GM19463 (cell line): ENCODE data around the gene EPB41L4B.
"Not testable (repeated sequence)": the region's sequence is repeated elsewhere in the genome, so short reads cannot be mapped to it uniquely, and the experiment has no call there.

Experiments used
- ATAC-seq: cut with Tn5 transposase; IDR thresholded peaks from one replicate; pipeline ENCODE4 v1.9.1; 2021; ENCODE audit warnings: mild to moderate bottlenecking, moderate library complexity; ENCODE audit not compliant: unreplicated experiment

EPB41L4B gene

DNA sequence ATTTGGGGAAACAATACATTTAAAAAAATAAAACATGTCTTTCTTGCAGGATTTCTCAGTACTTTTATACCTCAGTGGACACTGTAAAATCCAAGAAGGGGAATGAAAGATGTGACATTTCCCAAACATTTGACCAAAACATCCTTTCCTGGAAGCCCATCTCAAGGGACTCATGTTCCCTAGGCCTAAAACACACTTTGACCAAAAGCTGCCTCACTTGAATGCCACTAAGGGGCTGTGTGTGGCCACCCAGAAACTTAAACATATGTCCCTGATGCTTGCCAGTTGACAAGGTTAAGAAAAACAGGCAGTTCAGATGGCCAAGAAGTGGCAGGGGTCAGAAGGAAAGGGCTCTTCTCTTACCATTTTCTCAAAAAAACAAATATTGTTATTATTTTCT is 73.6 kb downstream of the EPB41L4B start:
- no peak for ATAC-seq

DNA sequence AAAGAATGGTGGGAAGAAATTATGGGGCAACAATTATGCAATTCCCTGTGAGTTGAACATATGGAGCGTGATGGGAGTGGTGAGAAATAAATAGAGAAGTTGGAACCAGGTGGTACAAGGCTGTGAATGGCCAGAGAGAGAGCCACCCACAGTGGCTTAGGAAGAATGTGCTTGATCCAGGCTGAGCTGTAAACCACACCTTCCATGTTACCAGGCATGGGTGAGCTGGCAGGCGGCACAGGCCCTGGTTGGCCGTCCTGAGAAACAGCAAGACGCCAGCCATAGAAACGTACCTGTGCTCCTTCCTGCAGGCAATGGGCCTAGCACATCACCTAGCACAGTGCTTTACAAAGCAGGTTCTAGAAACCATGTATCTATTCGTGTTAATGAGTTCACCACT is 74.3 kb downstream of the EPB41L4B start:
- no peak for ATAC-seq

DNA sequence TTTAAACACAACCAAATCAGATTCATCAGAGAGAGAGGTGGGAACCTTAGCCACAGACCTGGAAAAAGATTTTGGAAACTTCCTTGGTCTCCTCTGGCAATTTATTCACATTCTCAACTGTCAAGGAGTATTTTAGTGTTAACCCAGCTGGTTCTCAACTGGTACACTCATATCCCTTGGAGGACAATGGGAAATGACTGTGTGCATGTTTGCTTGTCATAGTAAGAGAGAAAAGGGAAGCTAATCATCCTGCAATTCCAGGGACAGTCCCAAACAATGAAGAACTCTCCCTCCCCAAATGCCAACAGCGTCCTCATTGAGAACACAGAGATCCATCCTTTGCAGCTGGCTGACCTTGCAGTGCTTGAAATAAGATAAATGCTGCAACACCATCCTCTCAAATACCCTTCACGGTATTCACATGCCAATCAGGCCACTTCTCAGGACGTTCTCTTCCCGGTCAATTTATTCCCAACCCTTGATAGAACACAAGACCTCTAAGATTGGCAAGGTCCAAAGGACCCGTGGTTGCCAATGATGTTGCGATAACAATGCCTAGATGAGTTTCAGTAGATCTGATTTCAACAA is 75.5 kb downstream of the EPB41L4B start:
- ATAC-seq = no peak

DNA sequence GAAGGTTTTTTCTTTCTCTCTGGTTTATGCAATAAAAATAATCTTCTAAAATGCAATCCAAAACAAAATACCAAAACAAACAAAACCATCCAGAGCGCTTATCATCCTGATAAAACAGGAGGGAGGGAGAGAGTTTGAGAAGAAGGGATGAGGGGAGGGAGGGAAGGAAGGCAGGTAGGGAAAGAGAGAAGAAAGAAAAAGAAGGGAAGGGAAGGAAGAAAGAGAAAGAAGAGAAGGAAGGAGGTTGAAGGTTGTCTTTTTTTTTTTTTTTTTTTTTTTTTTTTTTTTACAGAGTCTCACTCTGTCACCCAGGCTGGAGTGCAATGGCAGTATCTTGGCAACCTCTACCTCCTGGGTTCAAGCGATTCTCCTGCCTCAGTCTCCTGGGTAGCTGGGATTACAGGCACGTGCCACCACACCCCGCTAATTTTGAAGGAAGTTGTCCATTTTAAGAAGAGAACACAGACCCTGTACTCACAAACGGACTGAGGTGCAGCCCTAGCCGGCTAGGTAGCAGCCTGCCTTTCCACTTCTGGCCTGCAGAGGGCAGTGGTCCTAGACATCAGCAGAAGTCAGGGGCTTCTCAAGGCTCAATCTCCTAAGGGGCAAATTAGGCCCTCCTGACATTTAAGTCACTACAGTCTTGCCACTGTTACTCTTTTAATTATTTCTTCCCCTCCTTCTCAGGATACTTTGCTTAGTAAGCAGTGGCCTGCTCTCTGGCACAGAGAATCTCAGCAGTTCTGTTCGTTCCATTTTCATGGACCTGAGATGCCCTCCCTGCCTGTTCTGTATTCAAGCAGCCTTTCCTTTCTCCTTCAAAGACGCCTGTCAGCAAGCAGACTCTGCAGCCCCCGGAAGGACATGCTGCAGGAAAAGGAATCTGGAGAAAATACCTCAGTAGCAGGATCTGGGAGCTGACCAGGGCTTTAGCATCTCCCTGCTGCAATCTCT is 76.4 kb downstream of the EPB41L4B start:
- ATAC-seq = no peak

DNA sequence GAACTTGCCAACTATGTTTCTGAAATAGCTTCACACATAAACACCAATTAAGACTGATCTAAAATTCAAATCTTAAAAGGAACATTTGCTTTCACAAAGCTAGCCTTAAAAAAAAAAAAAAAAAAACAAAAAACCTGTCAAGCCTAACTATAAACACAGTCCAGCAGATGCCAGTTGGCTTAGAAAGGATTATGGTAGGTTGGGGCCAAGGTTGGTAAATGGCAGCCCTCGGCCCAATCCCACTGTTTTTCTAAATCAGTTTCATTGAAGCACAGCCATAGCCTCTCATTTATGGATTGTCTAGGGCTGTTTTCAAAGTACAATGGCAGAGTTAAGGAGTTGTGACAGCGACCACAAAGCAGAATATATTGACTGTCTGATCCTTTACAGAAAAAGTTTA is 78.1 kb downstream of the EPB41L4B start:
- no peak for ATAC-seq

DNA sequence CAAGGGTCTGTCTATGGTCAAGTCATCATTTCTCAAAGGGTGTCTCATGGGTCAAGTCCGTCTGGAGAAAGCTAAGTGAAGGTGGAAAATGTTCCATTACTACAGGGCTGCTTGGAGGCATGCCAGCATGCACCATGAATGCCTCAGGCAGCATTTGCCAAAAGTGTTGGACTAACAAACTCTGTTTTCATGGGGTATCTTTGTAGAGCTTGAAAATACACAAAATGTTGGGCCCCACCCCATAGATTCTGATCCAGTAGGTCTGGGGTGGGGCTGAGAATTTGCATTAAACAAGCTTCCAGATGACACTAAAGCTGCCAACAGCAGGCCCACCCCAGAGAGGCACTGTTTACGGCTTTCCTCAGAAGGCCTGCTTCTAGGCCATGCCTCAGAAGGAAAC is 78.8 kb downstream of the EPB41L4B start:
- no peak for ATAC-seq

DNA sequence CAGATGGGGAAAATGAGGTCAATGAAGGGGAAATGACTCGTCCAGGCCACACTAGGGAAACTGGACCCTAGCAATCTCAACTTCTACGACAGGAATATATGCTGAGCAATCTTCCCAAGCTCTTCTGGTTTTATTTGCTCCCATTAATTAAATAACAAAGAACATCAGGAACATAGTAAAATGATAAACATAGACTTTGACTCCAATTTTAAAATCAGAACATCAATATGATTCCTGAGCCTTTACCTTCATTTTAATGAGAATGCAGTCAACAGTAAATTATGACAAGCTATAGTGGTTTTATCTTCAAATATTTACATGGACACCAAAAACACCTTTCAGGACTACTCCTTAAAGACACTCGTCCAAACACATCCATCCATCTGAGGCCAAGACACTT is 79.7 kb downstream of the EPB41L4B start:
- ATAC-seq = no peak

DNA sequence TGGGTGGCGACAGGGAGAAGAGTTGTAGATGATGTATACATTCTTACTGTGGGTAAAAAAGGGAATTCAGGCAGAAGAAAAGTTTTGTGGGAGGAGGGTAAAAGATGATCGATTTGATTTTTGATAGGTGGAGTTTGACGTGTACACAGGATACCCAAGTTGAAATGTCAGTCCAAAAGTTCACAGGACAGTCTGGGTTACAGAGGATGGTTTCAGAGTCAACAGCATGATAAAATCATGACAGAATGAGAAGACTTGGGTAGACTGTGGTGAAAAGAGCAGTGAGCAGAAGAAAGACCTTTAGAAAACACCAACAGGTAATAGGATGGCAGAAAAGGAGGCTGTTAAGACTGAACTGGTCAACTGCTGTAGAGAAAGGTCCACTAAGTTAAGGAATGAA is 81.6 kb downstream of the EPB41L4B start:
- no peak for ATAC-seq

DNA sequence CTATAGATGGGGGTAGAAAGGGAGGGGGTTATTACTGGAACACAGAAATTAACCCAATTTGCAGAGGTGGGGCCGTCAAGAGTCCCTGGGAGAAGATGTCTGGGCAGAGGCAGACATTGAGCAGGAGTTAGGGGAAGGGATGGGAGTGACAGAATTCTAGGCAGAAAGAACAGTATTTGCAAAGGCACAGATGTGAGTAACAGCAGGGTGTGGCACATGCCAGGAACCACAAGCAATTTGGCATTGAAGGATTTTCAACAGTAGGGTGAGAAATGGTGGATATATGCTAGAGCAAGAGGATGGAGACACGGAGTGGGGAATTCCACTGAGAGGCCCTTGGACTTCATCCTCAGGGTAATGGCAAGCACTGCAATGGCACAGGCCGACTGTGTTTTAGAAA is 82.2 kb downstream of the EPB41L4B start:
- no peak for ATAC-seq

DNA sequence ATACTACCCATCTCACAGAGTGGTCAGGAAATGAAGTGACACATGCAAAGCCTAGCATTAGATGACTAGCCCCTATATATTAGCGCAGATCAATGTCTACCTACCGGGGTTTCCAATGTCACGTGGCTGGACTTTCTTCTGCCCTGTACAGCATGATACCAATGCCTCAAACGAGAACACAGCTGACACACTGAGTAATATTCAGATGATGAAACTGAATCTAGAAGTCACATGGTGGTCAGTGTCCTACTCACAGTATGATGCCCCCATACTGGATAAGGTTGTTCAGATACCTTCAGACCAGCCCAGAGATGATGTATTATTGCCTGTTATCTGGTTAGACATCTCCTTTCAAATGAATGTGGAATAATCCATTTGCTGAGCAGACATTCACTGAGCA is 82.7 kb downstream of the EPB41L4B start:
- ATAC-seq = no peak

DNA sequence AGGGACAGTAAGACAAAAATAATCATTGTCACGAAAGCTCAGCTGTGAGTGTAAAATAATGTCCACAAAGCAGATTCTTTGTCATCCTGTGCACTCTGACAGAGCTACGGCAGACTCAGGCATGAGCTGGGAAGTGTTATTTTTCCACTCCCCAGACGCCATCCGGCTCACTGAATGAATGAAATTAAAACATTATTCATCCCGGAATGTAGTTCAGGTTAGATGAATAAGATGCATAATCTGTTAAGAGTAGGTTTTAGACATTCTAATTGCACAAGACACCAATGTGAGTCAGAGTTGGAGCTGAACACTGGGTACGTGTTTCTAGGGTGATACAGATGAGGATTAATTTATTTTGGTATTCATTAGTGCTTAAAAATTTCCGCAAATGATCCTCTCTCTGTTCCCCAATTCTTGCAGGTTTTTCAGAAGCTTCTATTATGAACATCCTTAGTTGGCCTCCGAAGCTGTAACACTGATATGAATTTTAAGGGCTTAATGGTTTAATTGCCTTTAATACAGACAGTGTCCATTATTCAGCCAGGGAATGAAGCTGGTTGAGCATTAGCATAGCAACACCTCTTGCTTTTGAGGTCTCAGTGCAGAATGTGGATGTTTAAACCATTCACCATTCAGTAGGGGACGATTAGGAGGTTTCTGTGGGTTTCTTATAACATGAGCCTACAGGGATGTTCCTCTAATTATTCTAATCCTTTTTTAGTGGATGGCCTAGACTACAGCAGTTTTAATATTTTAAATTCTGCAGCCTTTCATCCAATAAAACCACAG is 88.2 kb downstream of the EPB41L4B start:
- no peak for ATAC-seq

DNA sequence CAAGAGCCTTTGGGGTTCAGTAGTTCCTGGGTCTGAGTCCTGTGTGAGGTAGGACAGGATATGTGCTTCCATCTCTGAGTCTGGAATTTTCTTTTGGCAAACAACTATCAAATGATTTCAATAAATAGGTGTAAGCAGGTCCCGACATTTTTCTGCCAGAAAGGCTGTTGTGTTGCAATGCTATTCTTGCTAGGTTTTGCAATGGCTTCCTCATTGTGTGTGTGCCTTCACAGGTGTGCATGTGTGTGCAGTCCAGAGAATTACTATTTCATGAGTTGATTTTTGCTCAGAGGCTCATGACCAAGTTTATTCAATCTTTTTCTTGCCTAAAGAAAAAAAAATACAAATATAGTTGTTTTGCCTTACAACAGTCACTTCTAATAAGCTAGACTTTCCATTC is 89.3 kb downstream of the EPB41L4B start:
- no peak for ATAC-seq

DNA sequence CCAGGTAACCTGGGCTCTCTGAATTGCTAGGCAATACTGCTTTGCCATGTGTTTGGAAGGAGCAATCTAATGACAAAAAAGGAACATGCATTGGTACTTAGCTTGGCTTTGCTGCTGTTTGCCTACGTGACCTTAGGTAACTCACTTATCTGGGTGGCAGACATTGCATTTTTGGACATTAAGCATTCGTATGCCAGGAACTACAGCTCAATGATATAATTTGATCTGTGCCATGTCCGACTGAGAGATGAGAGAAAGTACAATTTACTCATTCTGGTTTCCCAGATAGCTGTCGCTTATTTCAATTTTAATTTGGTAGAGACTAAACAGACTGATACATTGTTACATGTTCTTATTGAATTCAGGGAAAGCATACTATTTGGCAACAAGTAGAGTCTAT is 90.6 kb downstream of the EPB41L4B start:
- no peak for ATAC-seq

DNA sequence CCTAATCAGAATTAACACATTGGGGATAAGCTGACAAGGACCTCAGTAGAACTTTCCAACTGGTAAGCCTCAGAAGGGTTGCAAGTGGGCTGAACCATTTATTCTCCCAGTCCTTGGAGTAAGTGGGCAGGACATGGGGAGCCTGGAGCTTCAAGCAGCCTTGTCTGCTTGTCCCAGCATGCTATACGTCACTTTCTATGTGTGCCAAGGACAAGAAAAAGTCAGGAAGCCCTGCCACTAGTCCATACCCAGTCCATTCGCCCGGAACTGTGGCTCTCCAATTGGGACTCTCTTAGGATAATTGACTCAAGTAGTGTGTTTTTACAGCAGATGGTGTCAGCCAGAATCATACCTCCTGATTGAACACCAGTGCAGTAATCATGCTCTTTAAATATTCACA is 91.2 kb downstream of the EPB41L4B start:
- ATAC-seq = no peak

DNA sequence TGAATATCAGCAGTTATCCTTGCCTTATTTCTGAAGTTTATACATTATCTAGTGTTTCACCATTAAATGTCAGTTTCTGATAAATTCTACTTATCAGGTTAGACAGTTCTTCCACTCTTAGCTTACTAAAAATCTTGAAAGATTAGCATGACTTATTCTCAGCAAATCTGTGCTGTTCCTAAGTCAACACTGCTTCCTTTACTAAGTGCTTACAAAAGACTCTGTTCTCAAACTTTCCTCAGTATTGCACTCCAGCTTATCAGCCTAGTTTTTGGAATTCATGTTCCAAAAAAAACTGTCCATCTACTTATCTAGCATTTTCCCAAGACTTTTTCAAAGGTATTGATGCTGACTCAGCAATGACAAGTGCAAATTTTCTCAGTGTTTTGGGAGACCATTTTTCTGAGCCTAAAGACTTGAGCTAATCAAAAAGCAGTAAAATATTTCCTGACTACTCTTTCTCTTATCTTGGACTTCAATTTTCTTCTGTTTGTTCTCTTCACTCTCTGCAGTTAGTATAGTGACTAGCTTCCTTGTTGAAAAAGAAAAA is 92.7 kb downstream of the EPB41L4B start:
- no peak for ATAC-seq

DNA sequence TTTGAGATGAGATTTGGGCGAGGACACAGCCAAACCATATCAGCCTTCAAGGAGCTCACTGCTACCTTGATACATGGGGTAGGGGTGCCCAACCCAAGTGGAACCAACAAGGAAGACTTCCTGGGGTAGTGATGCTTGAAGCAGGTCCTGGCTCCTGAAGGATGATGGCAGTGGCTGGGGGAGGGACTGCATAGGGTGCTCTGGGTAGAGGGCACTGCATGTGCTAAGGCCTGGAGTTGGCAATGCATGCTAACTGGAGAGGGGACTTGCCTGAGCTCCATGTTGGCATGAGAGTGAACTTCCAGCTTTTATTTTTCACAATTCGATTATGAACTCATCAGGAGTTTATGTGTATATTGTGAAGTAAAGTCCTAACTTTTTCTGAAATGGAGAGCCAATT is 95.2 kb downstream of the EPB41L4B start:
- ATAC-seq = no peak

DNA sequence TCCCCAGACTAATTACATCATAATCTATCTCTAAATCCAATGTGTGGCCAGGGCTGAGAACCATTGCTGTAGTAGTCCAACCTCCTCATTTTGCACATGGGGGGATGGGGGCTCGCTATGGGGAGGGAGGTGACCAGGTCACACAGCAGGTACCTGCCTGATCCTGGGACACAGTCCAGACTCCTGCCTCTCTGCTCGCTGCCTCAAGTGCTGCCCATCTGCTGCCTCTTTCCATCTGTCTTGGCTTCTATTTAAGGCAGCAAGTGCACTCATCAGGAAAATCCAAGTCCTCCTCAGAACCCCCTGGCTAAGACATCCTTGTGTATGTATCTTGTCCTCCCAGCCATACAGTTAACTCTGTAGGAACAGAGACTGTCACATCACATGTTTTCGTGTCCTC is 96.1 kb downstream of the EPB41L4B start:
- ATAC-seq = no peak

DNA sequence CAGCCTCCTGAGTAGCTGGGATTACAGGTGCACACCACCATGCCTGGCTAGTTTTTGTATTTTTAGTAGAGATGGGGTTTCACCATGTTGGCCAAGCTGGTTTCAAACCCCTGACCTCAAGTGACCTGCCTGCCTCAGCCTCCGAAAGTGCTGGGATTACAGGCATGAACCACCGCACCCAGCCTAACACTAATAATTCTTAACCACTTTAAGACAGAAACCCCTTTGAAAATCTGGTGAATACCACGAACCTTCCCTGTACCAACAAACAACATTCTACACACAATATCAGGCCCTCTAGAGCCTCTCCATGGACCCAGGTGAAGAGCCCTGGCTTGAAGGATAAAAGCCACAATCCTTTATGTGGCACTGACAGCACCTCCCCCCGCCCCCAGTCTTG is 102.6 kb downstream of the EPB41L4B start:
- not testable (repeated sequence) for ATAC-seq

DNA sequence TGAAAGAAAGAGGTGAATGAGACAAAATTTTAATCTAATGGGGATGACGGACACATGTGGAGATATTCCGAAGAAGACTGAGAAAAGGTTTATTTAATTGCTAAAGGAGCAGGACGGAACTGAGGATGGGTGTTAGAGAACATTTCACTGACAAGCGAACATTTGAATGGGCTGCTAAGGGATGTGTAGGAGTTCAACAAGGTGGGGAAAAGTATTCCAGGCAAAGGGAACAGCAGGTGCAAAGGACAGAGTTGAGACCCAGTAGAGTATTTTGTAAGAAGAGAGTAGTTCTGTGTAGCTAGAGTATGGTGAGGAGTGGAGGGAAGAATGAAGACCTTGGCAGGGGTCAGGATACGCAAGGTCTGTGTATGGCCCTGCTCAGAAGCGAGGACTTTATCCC is 106.4 kb downstream of the EPB41L4B start:
- no peak for ATAC-seq

DNA sequence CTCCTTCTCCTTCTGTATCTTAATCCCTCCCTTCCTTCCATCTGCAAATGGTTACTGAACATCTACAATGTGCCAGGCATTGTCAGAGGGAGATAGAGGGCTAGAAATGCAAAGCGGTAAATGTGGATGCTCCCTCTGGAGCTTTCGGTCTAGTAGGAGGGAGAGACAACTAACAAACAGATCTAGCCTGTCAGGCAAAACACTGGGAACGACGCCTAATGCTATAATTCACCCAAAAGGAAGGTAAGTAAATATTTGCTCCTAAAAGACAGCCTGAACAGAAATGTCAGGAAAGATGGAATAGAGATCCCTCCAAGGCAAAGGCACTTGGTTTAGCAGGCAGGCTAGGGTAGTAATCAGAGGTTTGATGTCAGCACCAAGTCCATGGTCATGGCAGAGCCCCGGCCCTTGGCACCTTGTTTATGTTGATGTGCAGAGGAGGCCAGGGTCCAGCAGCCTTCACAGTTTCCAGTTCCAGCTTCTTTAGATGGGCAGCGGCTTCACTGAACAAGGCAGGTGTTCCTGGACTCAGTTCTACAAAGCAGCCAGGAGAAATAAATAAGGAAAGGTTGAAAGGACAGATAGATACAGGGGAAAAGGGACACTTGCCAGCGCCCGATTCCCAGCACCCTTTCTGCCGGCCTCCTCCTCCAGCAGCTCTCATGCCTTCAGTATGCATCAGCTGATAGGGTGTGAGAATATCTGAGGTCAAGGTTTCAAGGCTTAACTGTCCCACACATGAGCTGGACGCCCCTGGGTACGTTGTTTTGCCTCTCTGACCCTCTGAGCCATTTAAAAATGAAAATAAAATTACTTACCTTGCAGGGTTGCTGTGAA is 107.4 kb downstream of the EPB41L4B start:
- ATAC-seq = no peak

DNA sequence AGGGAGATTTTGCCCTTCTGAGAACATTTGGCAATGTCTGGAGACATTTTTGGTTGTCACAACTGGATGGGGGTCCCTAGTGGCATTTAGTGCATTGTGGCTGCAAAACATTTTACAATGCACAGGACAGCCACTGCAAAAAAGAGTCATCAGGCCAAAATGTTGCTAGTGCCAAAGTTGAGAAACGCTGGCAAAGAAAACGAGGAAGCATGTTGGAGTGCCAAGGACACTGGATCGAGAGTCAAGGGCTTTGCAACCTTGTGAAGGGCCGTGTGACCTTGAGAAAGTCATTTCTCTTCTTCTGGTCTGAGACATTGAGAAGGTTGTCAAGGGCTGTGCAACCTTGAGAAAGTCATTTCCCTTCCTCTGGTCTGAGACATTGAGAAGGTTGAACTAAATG is 108.1 kb downstream of the EPB41L4B start:
- no peak for ATAC-seq
